WTC11 (cell line): ENCODE measurements around the gene SMAD7. TPM values are rescaled to one million over a fixed set of nuclear protein-coding genes. Genes with fewer than 3 reads are reported as not detected.

Experiments
- ATAC-seq: fragments of 200-7000 bp; cut with Tn5 transposase; 2 replicates; pipeline ENCODE4 v1.10.0; 2021; ENCODE audit warnings: mild to moderate bottlenecking, moderate library complexity
- CTCF ChIA-PET: fragments of 300-600 bp; sonication (Branson Sonifier 250); formaldehyde crosslinking; loops from one replicate; lab custom pipeline; 2021; ENCODE audit warnings: antibody characterized with exemption; lab: Charles Lee
- POLR2A ChIA-PET: fragments of 350-600 bp; sonication (Branson Sonifier 250); formaldehyde crosslinking; loops from one replicate; lab custom pipeline; 2021; ENCODE audit warnings: antibody characterized with exemption; lab: Charles Lee
- DNase-seq: peaks from one replicate; pipeline ENCODE4 v3.0.0; 2021; ENCODE audit warnings: low spot score
- H3K27ac Mint-ChIP-seq: 2 replicates; pipeline ENCODE4 v1.8.0; 2021; ENCODE audit warnings: mixed read lengths
- H3K27me3 Mint-ChIP-seq: 2 replicates; pipeline ENCODE4 v1.8.0; 2021; ENCODE audit warnings: low read depth, mild to moderate bottlenecking, moderate library complexity, mixed read lengths
- H3K36me3 Mint-ChIP-seq: 2 replicates; pipeline ENCODE4 v1.8.0; 2021; ENCODE audit warnings: mixed read lengths
- H3K4me1 Mint-ChIP-seq: 2 replicates; pipeline ENCODE4 v1.8.0; 2022; ENCODE audit warnings: mixed read lengths
- H3K4me3 Mint-ChIP-seq: 2 replicates; pipeline ENCODE4 v1.8.0; 2021; ENCODE audit warnings: mild to moderate bottlenecking, moderate library complexity, mixed read lengths
- H3K9me3 Mint-ChIP-seq: 2 replicates; pipeline ENCODE4 v1.8.0; 2021; ENCODE audit warnings: mixed read lengths
- ATF2 ChIP-seq: sonication (generic); formaldehyde crosslinking; IDR thresholded peaks from 2 replicates; pipeline ENCODE4 v1.8.1; 2022; ENCODE audit warnings: low read depth, missing genetic modification reagents, borderline replicate concordance
- CBFB ChIP-seq: sonication (generic); formaldehyde crosslinking; IDR thresholded peaks from 2 replicates; pipeline ENCODE4 v1.8.1; 2022; ENCODE audit warnings: mild to moderate bottlenecking, low read depth, missing genetic modification reagents
- CREB1 ChIP-seq: sonication (generic); formaldehyde crosslinking; IDR thresholded peaks from 2 replicates; pipeline ENCODE4 v1.8.0; 2023; ENCODE audit warnings: mild to moderate bottlenecking, missing genetic modification reagents
- ELF4 ChIP-seq: sonication (generic); formaldehyde crosslinking; IDR thresholded peaks from 2 replicates; pipeline ENCODE4 v1.8.1; 2022; ENCODE audit warnings: low read depth, mild to moderate bottlenecking, moderate library complexity, missing genetic modification reagents
- ETV6 ChIP-seq: sonication (generic); formaldehyde crosslinking; IDR thresholded peaks from 2 replicates; pipeline ENCODE4 v1.8.1; 2022; ENCODE audit warnings: mild to moderate bottlenecking, missing genetic modification reagents
- FOXP1 ChIP-seq: sonication (generic); formaldehyde crosslinking; IDR thresholded peaks from 2 replicates; pipeline ENCODE4 v1.8.0; 2022; ENCODE audit warnings: missing genetic modification reagents, mild to moderate bottlenecking, moderate library complexity, borderline replicate concordance
- MXD4 ChIP-seq: fragments of 250-450 bp; sonication (Bioruptor Pico); IDR thresholded peaks from 2 replicates; pipeline ENCODE4 v1.8.0; 2021; ENCODE audit warnings: mild to moderate bottlenecking, moderate library complexity, borderline replicate concordance
- MYBL2 ChIP-seq: sonication (generic); formaldehyde crosslinking; IDR thresholded peaks from 2 replicates; pipeline ENCODE4 v1.8.1; 2023; ENCODE audit warnings: mild to moderate bottlenecking, moderate library complexity, missing genetic modification reagents
- NFATC4 ChIP-seq: fragments of 250-450 bp; sonication (Bioruptor Pico); IDR thresholded peaks from 2 replicates; pipeline ENCODE4 v1.9.0; 2021; ENCODE audit warnings: mild to moderate bottlenecking
- OVOL2 ChIP-seq: fragments of 250-450 bp; sonication (Bioruptor Pico); IDR thresholded peaks from 2 replicates; pipeline ENCODE4 v1.9.0; 2021; ENCODE audit warnings: mild to moderate bottlenecking, borderline replicate concordance
- TCF7 ChIP-seq: sonication (generic); formaldehyde crosslinking; IDR thresholded peaks from 2 replicates; pipeline ENCODE4 v1.8.0; 2022; ENCODE audit warnings: mild to moderate bottlenecking, low read depth, missing genetic modification reagents, moderate library complexity
- ZNF396 ChIP-seq: fragments of 250-450 bp; sonication (Bioruptor Pico); IDR thresholded peaks from 2 replicates; pipeline ENCODE4 v1.8.0; 2021; ENCODE audit warnings: mild to moderate bottlenecking, moderate library complexity, borderline replicate concordance
- total RNA-seq: library from RNA; stranded (reverse); gene quantifications from 3 replicates; pipeline ENCODE4 v1.2.3, GENCODE V29; 2021
- TF ChIP-seq, protein P1 (sequence below): sonication (generic); formaldehyde crosslinking; conservative IDR thresholded peaks from 2 replicates; pipeline ENCODE4 v1.8.1; 2023; ENCODE audit warnings: mild to moderate bottlenecking, low read depth, missing genetic modification reagents, moderate library complexity
- TF ChIP-seq, protein P2 (sequence below): sonication (generic); formaldehyde crosslinking; IDR thresholded peaks from 2 replicates; pipeline ENCODE4 v1.8.0; 2023; ENCODE audit warnings: missing genetic modification reagents
- TF ChIP-seq, protein P3 (sequence below): sonication (generic); formaldehyde crosslinking; IDR thresholded peaks from 2 replicates; pipeline ENCODE4 v1.8.0; 2022; ENCODE audit warnings: mild to moderate bottlenecking, missing genetic modification reagents
- TF ChIP-seq, protein P4 (sequence below): sonication (generic); formaldehyde crosslinking; IDR thresholded peaks from 2 replicates; pipeline ENCODE4 v1.8.1; 2023; ENCODE audit warnings: mild to moderate bottlenecking, missing genetic modification reagents, moderate library complexity

Gene SMAD7
- total RNA-seq, 1 experiment from 2014 or later: 44.7 TPM

DNA sequence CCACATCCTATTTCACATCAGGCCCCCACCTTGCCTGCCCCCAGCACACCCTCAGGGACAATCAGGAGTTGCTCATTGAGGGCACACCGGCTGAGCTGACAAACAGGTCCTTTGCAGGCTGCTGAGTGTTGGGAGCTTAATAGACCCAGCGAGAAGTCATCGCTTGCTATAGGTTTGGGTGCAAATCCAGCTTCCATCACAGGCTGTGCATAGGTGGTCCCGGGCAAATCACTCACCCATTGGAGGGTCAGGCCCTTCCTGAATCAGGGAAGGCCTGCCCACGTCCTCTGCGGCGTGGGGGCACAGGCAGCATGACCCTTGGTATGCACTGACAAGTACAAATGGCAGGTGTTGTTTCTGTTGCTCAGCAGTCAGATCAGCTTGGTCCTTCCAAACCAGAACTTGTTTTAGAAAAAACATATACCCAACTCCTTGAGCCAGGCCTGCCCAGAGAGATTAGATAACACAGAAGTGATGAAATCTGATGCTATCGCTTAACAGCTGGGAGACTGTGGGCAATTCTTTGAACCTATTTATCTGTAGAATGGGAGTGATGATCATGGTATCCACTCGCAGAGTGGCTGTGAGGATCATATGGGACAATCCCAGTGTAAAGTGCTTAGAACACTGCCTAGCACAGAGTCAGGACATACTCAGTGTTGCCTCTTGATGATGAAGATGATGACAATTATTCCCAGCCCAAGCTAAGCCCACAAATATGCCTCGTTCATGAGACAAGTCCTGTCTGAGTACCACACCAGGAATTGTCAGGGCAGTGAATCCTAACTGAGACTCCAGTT, 34.9 kb downstream of the SMAD7 start (continued):
- TF ChIP-seq CREB1 (no peak), ZNF396 (no peak)

DNA sequence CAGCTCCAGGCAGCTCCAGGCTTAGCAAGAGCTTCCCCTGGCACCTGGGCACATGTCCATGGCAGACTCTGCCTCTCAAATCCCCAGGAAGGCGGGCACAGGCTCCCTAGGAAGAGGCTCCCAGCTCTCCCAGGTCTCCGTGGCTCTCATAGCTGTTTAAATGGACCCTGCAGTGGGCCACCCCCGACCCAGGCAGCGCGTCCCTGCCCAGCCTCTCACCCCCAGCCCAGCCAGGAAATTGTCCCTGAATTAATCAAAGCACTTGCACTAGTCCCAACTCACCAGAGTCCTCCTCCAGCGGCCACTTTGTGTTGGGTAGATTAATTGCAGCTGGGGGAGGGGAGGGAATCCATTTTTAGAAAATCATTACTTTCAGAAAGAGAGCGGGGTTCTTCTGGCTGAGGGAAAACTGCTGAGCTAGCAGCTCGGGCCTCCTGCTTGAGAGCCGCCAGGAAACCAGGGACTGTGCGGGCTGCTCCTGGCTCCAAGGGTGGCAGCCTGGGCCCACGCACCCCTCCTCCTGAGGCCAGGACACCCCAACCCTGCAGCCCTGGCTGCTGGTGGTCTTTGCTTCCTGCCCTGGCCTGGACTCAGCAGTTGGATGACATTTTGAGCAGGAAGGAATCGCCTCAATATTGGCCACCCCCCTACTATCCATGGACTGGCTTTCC, 36.0 kb downstream of the SMAD7 start:
- Mint-ChIP-seq H3K4me3 (no peak overlapping the region), H3K36me3 (peaks cover 2% of the 10 kb centered on the region; the same call in 1 of the 2 replicates), H3K27me3 (no peaks in the 10 kb centered on the region), H3K9me3 (no peaks in the 10 kb centered on the region), H3K27ac (no peak overlapping the region; the same call in 1 of the 2 replicates), H3K4me1 (peaks cover 20% of the 10 kb centered on the region)
- ChIA-PET CTCF (interaction anchor here (1.0 to 1.4 kb wide), 2 partner anchors 55 to 127 kb away, joined by 3 to 4 read pairs; no protein-coding TSS in a partner anchor), POLR2A (interaction anchor here (0.9 kb wide), 1 partner anchor 18 kb away, joined by 3 read pairs; no protein-coding TSS in a partner anchor)
- ATAC-seq: no peak
- TF ChIP-seq, protein P1, sequence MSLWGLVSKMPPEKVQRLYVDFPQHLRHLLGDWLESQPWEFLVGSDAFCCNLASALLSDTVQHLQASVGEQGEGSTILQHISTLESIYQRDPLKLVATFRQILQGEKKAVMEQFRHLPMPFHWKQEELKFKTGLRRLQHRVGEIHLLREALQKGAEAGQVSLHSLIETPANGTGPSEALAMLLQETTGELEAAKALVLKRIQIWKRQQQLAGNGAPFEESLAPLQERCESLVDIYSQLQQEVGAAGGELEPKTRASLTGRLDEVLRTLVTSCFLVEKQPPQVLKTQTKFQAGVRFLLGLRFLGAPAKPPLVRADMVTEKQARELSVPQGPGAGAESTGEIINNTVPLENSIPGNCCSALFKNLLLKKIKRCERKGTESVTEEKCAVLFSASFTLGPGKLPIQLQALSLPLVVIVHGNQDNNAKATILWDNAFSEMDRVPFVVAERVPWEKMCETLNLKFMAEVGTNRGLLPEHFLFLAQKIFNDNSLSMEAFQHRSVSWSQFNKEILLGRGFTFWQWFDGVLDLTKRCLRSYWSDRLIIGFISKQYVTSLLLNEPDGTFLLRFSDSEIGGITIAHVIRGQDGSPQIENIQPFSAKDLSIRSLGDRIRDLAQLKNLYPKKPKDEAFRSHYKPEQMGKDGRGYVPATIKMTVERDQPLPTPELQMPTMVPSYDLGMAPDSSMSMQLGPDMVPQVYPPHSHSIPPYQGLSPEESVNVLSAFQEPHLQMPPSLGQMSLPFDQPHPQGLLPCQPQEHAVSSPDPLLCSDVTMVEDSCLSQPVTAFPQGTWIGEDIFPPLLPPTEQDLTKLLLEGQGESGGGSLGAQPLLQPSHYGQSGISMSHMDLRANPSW (CRISPR knock-in tag): no peak
- TF ChIP-seq ELF4 (no peak), TCF7 (CRISPR knock-in tag) (no peak), ATF2 (CRISPR knock-in tag) (no peak), OVOL2 (CRISPR knock-in tag) (no peak), MYBL2 (no peak), CBFB (CRISPR knock-in tag) (no peak), FOXP1 (CRISPR knock-in tag) (no peak), ETV6 (CRISPR knock-in tag) (no peak), NFATC4 (no peak)
- TF ChIP-seq, protein P2, sequence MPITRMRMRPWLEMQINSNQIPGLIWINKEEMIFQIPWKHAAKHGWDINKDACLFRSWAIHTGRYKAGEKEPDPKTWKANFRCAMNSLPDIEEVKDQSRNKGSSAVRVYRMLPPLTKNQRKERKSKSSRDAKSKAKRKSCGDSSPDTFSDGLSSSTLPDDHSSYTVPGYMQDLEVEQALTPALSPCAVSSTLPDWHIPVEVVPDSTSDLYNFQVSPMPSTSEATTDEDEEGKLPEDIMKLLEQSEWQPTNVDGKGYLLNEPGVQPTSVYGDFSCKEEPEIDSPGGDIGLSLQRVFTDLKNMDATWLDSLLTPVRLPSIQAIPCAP (CRISPR knock-in tag): no peak
- TF ChIP-seq, protein P3, sequence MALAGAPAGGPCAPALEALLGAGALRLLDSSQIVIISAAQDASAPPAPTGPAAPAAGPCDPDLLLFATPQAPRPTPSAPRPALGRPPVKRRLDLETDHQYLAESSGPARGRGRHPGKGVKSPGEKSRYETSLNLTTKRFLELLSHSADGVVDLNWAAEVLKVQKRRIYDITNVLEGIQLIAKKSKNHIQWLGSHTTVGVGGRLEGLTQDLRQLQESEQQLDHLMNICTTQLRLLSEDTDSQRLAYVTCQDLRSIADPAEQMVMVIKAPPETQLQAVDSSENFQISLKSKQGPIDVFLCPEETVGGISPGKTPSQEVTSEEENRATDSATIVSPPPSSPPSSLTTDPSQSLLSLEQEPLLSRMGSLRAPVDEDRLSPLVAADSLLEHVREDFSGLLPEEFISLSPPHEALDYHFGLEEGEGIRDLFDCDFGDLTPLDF: no peak
- no peak for DNase-seq

GRCh38 chr18:48913775-48914174, 37.0 kb downstream of the SMAD7 start:
- no peak overlapping the region for H3K27ac Mint-ChIP-seq
- no peak for TF ChIP-seq MXD4 (CRISPR knock-in tag)
- TF ChIP-seq, protein P4, sequence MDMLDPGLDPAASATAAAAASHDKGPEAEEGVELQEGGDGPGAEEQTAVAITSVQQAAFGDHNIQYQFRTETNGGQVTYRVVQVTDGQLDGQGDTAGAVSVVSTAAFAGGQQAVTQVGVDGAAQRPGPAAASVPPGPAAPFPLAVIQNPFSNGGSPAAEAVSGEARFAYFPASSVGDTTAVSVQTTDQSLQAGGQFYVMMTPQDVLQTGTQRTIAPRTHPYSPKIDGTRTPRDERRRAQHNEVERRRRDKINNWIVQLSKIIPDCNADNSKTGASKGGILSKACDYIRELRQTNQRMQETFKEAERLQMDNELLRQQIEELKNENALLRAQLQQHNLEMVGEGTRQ (CRISPR knock-in tag): peak; percentile 64; the same call in 1 of the 2 replicates
- TF ChIP-seq, all 79 proteins: peak for 1
- Mint-ChIP-seq H3K36me3 (no peaks in the 10 kb centered on the region), H3K27me3 (no peaks in the 10 kb centered on the region), H3K9me3 (no peaks in the 10 kb centered on the region), H3K4me3 (no peak overlapping the region), H3K4me1 (peaks cover 18% of the 10 kb centered on the region)
- CTCF ChIA-PET: interaction anchor here (1.0 to 1.4 kb wide), 2 partner anchors 54 to 128 kb away, joined by 3 to 4 read pairs; no protein-coding TSS in a partner anchor
- DNase-seq (no peak), ATAC-seq (no peak)
- POLR2A ChIA-PET: no interaction called here
